GM12878 (cell line): ENCODE measurements around the gene NUMB. TPM values are rescaled to one million over a fixed set of nuclear protein-coding genes. Genes with fewer than 3 reads are reported as not detected.
"Not testable (repeated sequence)": the region's sequence is repeated elsewhere in the genome, so short reads cannot be mapped to it uniquely, and the experiment has no call there.

Experiments
- ATAC-seq: fragments of 200-7000 bp; cut with Tn5 transposase; 3 replicates; pipeline ENCODE4 v1.9.1; 2020; ENCODE audit warnings: mild to moderate bottlenecking, moderate library complexity
- BruUV-seq: library from RNA; stranded (reverse); fragments of 400-500 nt; replicated peaks from 2 replicates; lab custom pipeline; 2021; lab: Mats Ljungman, UMichigan
- CTCF ChIA-PET: fragments of 300-600 bp; sonication (Branson Sonifier 250); formaldehyde crosslinking; extraction: SDS; loops from one replicate; lab custom pipeline; 2021; ENCODE audit warnings: inconsistent platforms; lab: Yijun Ruan, JAX
- POLR2A ChIA-PET: fragments of 350-600 bp; formaldehyde crosslinking; extraction: SDS; loops from one replicate; lab custom pipeline; 2021; ENCODE audit warnings: inconsistent platforms; lab: Charles Lee
- RAD21 ChIA-PET: fragments of 300-600 bp; sonication (Branson Sonifier 250); formaldehyde crosslinking; loops from one replicate; lab custom pipeline; 2023; ENCODE audit warnings: antibody characterized with exemption; ENCODE audit not compliant: unreplicated experiment; lab: Charles Lee
- SMC1A ChIA-PET: fragments of 300-600 bp; sonication (Branson Sonifier 250); formaldehyde crosslinking; loops from one replicate; lab custom pipeline; 2023; ENCODE audit not compliant: unreplicated experiment, uncharacterized antibody; lab: Charles Lee
- DNase-seq: peaks from one replicate; pipeline ENCODE4 v3.0.0-alpha.2; 2011; ENCODE audit warnings: low read depth, low spot score
- FAIRE-seq: peaks from 3 replicates; lab custom pipeline; 2011; peaks lifted over from hg19 to GRCh38; lab: Jason Lieb, UNC
- H2AFZ ChIP-seq: 2 replicates; pipeline ENCODE4 v1.6.0; 2011; ENCODE audit warnings: low read depth, low read length, control low read depth; ENCODE audit not compliant: control insufficient read depth
- H3K27ac ChIP-seq: 2 replicates; pipeline ENCODE4 v1.5.1; 2011; ENCODE audit warnings: control low read depth; ENCODE audit not compliant: control insufficient read depth, insufficient read depth
- H3K27me3 ChIP-seq, 2 experiments: replicated peaks in 1 of 2; 2 replicates each; pipeline versions ENCODE4 v1.6.0 to v1.6.1; 2011; ENCODE audit warnings: low read length in 1 of 2; ENCODE audit not compliant: control insufficient read depth in 2 of 2, insufficient read depth in 2 of 2
- H3K36me3 ChIP-seq, 2 experiments: 2 replicates each; pipeline ENCODE4 v1.5.1; 2011; ENCODE audit warnings: low read length in 1 of 2; ENCODE audit not compliant: control insufficient read depth in 2 of 2, insufficient read depth in 2 of 2
- H3K4me1 ChIP-seq: 2 replicates; pipeline ENCODE4 v1.6.1; 2011; ENCODE audit warnings: mild to moderate bottlenecking, low read length, moderate library complexity, mixed read lengths; ENCODE audit not compliant: control insufficient read depth, insufficient read depth
- H3K4me2 ChIP-seq: 2 replicates; pipeline ENCODE4 v1.6.0; 2011; ENCODE audit warnings: control low read depth; ENCODE audit not compliant: control insufficient read depth, insufficient read depth
- H3K4me3 ChIP-seq: fragments of 200-600 bp; sonication (generic); 2 replicates; pipeline ENCODE4 v1.5.1; 2016
- H3K79me2 ChIP-seq: 2 replicates; pipeline ENCODE4 v1.6.0; 2011; ENCODE audit warnings: low read length; ENCODE audit not compliant: control insufficient read depth, insufficient read depth
- H3K9ac ChIP-seq: 2 replicates; pipeline ENCODE4 v1.8.0; 2011; ENCODE audit warnings: low read length, control low read depth, mixed read lengths; ENCODE audit not compliant: control insufficient read depth, insufficient read depth
- H3K9me3 ChIP-seq: replicated peaks from 3 replicates; pipeline ENCODE4 v1.5.1; 2011; ENCODE audit warnings: mild to moderate bottlenecking, low read length; ENCODE audit not compliant: control insufficient read depth, insufficient read depth
- H4K20me1 ChIP-seq: 2 replicates; pipeline ENCODE4 v1.6.0; 2011; ENCODE audit not compliant: control insufficient read depth, insufficient read depth
- NR2F1 ChIP-seq: fragments of 450-650 bp; conservative IDR thresholded peaks from 2 replicates; pipeline ENCODE4 v1.6.1; 2017; ENCODE audit warnings: mild to moderate bottlenecking
- RB1 ChIP-seq: fragments of 450-650 bp; formaldehyde crosslinking; IDR thresholded peaks from 2 replicates; pipeline ENCODE4 v1.6.1; 2017; ENCODE audit warnings: mild to moderate bottlenecking, borderline replicate concordance
- WGBS: methylation state at CpG from one replicate; pipeline ENCODE4 v1.1.6; 2016; ENCODE audit warnings: low lambda C conversion rate; ENCODE audit not compliant: insufficient replicate concordance, insufficient coverage; ENCODE audit errors: missing lambda C conversion rate; 5-methylcytosine and 5-hydroxymethylcytosine counted together
- in situ Hi-C: fragments of 300-500 bp; cut with MboI; formaldehyde crosslinking; loops from 9 replicates; pipeline ENCODE4 v1.14.3; 2018; ENCODE audit warnings: mixed read lengths
- intact Hi-C: fragments of 100-400 bp; cut with micrococcal nuclease; formaldehyde crosslinking; loops from one replicate; pipeline ENCODE4 v1.14.2; 2022; ENCODE audit not compliant: unreplicated experiment
- polyA plus RNA-seq, 11 experiments: library from polyadenylated mRNA; depleted of rRNA in 4 of 11; unstranded in 6 of 11; stranded (reverse) in 5 of 11; fragments of >200 nt; fragmentation: Nextera tagmentation in 4 of 11; fragmentation: Illumina TruSeq in 1 of 11; extraction: Ambion mirVana in 4 of 11; extraction: Trizol in 1 of 11; gene quantifications; 1 replicate in 1 of 11; 2 replicates in 10 of 11; pipeline versions ENCODE4 v1.2.1 to v1.2.3, GENCODE V29; 2011 to 2016; ENCODE audit warnings: inconsistent platforms in 2 of 11, missing spikeins in 2 of 11, low read depth in 1 of 11
- total RNA-seq, 4 experiments: library from RNA; depleted of rRNA in 3 of 4; stranded (reverse); fragments of >200 nt in 3 of 4; fragmentation: Illumina TruSeq in 1 of 4; extraction: Trizol in 1 of 4; gene quantifications; 2 replicates each; pipeline versions ENCODE4 v1.2.1 to v1.2.3, GENCODE V29; 2013 to 2021
- TF ChIP-seq, protein P1 (sequence below): fragments of 450-650 bp; IDR thresholded peaks from 2 replicates; pipeline ENCODE4 v1.6.1; 2017; ENCODE audit warnings: mild to moderate bottlenecking
- TF ChIP-seq, protein P2 (sequence below): IDR thresholded peaks from 2 replicates; pipeline ENCODE4 v1.6.1; 2011; ENCODE audit warnings: mild to moderate bottlenecking, low read depth, low read length, moderate library complexity; ENCODE audit not compliant: insufficient replicate concordance
- TF ChIP-seq, protein P3 (sequence below): fragments of 450-650 bp; IDR thresholded peaks from 2 replicates; pipeline ENCODE4 v1.6.1; 2016; ENCODE audit warnings: mild to moderate bottlenecking
- TF ChIP-seq, protein P4 (sequence below): fragments of 450-650 bp; IDR thresholded peaks from 2 replicates; pipeline ENCODE4 v1.6.1; 2018; ENCODE audit warnings: mild to moderate bottlenecking, low read depth, moderate library complexity; ENCODE audit not compliant: partially characterized antibody

The NUMB gene
- total and polyA plus RNA-seq, 10 of the 15 experiments (the other 5 are each of a cell fraction or from before 2014, with no cell fraction given), result 22.0 to 147 (median 48.9) TPM

DNA sequence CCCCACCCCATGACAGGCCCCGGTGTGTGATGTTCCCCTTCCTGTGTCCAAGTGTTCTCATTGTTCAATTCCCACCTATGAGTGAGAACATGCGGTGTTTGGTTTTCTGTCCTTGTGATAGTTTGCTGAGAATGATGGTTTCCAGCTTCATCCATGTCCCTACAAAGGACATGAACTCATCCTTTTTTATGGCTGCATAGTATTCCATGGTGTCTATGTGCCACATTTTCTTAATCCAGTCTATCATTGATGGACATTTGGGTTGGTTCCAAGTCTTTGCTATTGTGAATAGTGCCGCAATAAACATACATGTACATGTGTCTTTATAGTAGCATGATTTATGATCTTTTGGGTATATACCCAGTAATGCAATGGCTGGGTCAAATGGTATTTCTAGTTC is 52.1 kb downstream of the NUMB start:
- CTCF ChIA-PET, DNase-seq, H3K27me3 ChIP-seq, H3K4me3 ChIP-seq, FAIRE-seq, intact Hi-C loops, H3K79me2 ChIP-seq, ATAC-seq, in situ Hi-C loops, H3K4me2 ChIP-seq, H2AFZ ChIP-seq, H3K36me3 ChIP-seq, H3K9ac ChIP-seq, H4K20me1 ChIP-seq, RAD21 ChIA-PET, H3K9me3 ChIP-seq, H3K27ac ChIP-seq: not testable (repeated sequence)
- ChIA-PET SMC1A (interaction anchor here (1.0 to 7.4 kb wide), 2 partner anchors 60 to 103 kb away, joined by 3 to 109 read pairs; no protein-coding TSS in a partner anchor), POLR2A (interaction anchor here (4.7 kb wide), 1 partner anchor 9 kb away, joined by 34 read pairs; no protein-coding TSS in a partner anchor)
- H3K4me1 ChIP-seq, result peaks cover 18% of the 10 kb centered on the region
- TSS peak; percentile 39 for BruUV-seq
- 100% methylated on average over 1 of the region's 3 CpGs for WGBS

DNA sequence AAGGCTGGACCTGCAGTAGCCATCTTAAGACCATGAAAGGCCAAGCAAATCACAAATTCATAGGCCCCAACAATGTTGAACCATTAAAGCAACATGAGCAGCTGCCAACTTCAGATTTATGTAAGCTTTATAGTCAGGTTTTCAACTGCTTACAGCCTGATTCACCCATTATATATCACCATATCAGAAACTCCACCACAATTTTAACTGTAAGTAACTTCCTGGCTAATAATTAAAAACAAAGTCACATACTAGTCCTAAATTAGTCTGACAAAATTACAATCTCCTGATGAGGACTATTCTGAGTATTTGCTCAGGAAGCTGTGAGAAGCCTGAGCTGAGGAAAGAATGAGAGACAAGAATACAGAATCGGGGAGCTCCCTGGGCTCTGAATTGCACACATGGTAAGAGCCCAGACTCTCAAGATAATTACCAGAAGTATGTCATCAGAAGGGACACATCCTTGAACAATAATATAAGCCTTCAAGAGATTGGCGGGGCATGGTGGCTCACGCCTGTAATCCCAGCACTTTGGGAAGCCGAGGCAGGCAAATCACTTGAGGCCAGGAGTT is 55.1 kb downstream of the NUMB start:
- H3K9ac ChIP-seq, result no peak overlapping the region
- intact Hi-C loops, result loop anchor here (5.0 kb wide), 1 partner anchor 54 kb away; the partner anchor contains the start of gene NUMB
- no peaks in the 10 kb centered on the region for H3K27me3 ChIP-seq
- ChIA-PET SMC1A (interaction anchor here (1.0 to 7.4 kb wide), 20 partner anchors 8 to 114 kb away, joined by 3 to 109 read pairs (median 8); partner anchors contain the start of gene NUMB), POLR2A (interaction anchor here (0.6 to 4.7 kb wide), 10 partner anchors 9 to 311 kb away, joined by 3 to 34 read pairs (median 6); partner anchors contain the start of gene NUMB), CTCF (interaction anchor here (1.0 to 4.0 kb wide), 11 partner anchors 8 to 111 kb away, joined by 3 to 28 read pairs (median 7); no protein-coding TSS in a partner anchor), RAD21 (interaction anchor here (0.8 to 4.8 kb wide), 23 partner anchors 9 to 223 kb away, joined by 3 to 64 read pairs (median 6); partner anchors contain the start of gene NUMB)
- in situ Hi-C loops, result no loop called here
- no peaks in the 10 kb centered on the region; a peak in 1 of 4 replicates for H3K36me3 ChIP-seq
- H3K4me1 ChIP-seq, result peaks cover 28% of the 10 kb centered on the region
- peak overlapping the region; percentile 73; the same call in 1 of the 2 replicates for H3K4me2 ChIP-seq
- ATAC-seq, result peak; percentile 23
- FAIRE-seq, result no peak
- H4K20me1 ChIP-seq, result peaks cover 3% of the 10 kb centered on the region; the same call in 1 of the 2 replicates
- no peak overlapping the region for H2AFZ ChIP-seq
- peaks cover 8% of the 10 kb centered on the region for H3K79me2 ChIP-seq
- no TSS peak for BruUV-seq
- no peak for DNase-seq
- H3K27ac ChIP-seq, result peak overlapping the region; percentile 45
- WGBS, result 95% methylated on average over 4 of the region's 4 CpGs
- H3K4me3 ChIP-seq, result no peak overlapping the region
- H3K9me3 ChIP-seq, result peaks cover 2% of the 10 kb centered on the region; the same call in 2 of the 3 replicates
- TF ChIP-seq, protein P1, sequence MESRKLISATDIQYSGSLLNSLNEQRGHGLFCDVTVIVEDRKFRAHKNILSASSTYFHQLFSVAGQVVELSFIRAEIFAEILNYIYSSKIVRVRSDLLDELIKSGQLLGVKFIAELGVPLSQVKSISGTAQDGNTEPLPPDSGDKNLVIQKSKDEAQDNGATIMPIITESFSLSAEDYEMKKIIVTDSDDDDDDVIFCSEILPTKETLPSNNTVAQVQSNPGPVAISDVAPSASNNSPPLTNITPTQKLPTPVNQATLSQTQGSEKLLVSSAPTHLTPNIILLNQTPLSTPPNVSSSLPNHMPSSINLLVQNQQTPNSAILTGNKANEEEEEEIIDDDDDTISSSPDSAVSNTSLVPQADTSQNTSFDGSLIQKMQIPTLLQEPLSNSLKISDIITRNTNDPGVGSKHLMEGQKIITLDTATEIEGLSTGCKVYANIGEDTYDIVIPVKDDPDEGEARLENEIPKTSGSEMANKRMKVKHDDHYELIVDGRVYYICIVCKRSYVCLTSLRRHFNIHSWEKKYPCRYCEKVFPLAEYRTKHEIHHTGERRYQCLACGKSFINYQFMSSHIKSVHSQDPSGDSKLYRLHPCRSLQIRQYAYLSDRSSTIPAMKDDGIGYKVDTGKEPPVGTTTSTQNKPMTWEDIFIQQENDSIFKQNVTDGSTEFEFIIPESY, result 0 out of 2 replicates have a peak, but pooled peaks have one; percentile 12
- TF ChIP-seq RB1 (no peak), NR2F1 (no peak)
- TF ChIP-seq, protein P2, sequence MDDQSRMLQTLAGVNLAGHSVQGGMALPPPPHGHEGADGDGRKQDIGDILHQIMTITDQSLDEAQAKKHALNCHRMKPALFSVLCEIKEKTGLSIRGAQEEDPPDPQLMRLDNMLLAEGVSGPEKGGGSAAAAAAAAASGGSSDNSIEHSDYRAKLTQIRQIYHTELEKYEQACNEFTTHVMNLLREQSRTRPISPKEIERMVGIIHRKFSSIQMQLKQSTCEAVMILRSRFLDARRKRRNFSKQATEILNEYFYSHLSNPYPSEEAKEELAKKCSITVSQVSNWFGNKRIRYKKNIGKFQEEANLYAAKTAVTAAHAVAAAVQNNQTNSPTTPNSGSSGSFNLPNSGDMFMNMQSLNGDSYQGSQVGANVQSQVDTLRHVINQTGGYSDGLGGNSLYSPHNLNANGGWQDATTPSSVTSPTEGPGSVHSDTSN, result no peak
- TF ChIP-seq, protein P3, sequence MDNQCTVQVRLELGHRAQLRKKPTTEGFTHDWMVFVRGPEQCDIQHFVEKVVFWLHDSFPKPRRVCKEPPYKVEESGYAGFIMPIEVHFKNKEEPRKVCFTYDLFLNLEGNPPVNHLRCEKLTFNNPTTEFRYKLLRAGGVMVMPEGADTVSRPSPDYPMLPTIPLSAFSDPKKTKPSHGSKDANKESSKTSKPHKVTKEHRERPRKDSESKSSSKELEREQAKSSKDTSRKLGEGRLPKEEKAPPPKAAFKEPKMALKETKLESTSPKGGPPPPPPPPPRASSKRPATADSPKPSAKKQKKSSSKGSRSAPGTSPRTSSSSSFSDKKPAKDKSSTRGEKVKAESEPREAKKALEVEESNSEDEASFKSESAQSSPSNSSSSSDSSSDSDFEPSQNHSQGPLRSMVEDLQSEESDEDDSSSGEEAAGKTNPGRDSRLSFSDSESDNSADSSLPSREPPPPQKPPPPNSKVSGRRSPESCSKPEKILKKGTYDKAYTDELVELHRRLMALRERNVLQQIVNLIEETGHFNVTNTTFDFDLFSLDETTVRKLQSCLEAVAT, result no peak
- TF ChIP-seq, protein P4, sequence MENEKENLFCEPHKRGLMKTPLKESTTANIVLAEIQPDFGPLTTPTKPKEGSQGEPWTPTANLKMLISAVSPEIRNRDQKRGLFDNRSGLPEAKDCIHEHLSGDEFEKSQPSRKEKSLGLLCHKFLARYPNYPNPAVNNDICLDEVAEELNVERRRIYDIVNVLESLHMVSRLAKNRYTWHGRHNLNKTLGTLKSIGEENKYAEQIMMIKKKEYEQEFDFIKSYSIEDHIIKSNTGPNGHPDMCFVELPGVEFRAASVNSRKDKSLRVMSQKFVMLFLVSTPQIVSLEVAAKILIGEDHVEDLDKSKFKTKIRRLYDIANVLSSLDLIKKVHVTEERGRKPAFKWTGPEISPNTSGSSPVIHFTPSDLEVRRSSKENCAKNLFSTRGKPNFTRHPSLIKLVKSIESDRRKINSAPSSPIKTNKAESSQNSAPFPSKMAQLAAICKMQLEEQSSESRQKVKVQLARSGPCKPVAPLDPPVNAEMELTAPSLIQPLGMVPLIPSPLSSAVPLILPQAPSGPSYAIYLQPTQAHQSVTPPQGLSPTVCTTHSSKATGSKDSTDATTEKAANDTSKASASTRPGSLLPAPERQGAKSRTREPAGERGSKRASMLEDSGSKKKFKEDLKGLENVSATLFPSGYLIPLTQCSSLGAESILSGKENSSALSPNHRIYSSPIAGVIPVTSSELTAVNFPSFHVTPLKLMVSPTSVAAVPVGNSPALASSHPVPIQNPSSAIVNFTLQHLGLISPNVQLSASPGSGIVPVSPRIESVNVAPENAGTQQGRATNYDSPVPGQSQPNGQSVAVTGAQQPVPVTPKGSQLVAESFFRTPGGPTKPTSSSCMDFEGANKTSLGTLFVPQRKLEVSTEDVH, result no peak
